ENCODE data around the gene BAZ2B. TPM values are rescaled to one million over a fixed set of nuclear protein-coding genes. Genes with fewer than 3 reads are reported as not detected.

The BAZ2B gene
- total and polyA plus RNA-seq, 2 experiments from 2014 or later, result 51.7 to 62.9 TPM

GRCh38 chr2:159562248-159562647 is 54.1 kb downstream of the BAZ2B start (continued):
- no peak for TF ChIP-seq ETS1 (IDR thresholded peaks at IDR 0.05)
- TF ChIP-seq ZNF331 (CRISPR knock-in tag; IDR thresholded peaks at IDR 0.05; ENCODE audit: low read depth), result no peak
- TF ChIP-seq ZNF114 (CRISPR knock-in tag; IDR thresholded peaks at IDR 0.05), result no peak
- TF ChIP-seq REST (IDR thresholded peaks at IDR 0.05; ENCODE audit: unreplicated experiment), result no peak
- no peak for TF ChIP-seq EZH2 (IDR thresholded peaks at IDR 0.05; ENCODE audit: low read depth, unreplicated experiment)
- TF ChIP-seq CTCF (conservative IDR thresholded peaks at IDR 0.05; ENCODE audit: low read depth in 2 of 2), result no peak
- no peak for TF ChIP-seq JUNB (IDR thresholded peaks at IDR 0.05; ENCODE audit: unreplicated experiment)

- H3K27me3 Mint-ChIP-seq (ENCODE audit: insufficient read depth, low read depth, poor library complexity), result no peaks in the 10 kb centered on the region
- no peaks in the 10 kb centered on the region for H3K9me2 ChIP-seq (ENCODE audit: insufficient read depth)
- H3K4me2 ChIP-seq, result no peak overlapping the region
- no peak overlapping the region for H2AFZ ChIP-seq
- peaks cover 79% of the 10 kb centered on the region for H3K79me2 ChIP-seq (replicated peaks; ENCODE audit: insufficient read depth)
- TF ChIP-seq POLR2AphosphoS5 (IDR thresholded peaks at IDR 0.05; ENCODE audit: low read depth), result no peak
- TF ChIP-seq ZNF331 (CRISPR knock-in tag; IDR thresholded peaks at IDR 0.05; ENCODE audit: low read depth), result no peak
- no peak for TF ChIP-seq JUNB (IDR thresholded peaks at IDR 0.05; ENCODE audit: unreplicated experiment)
- no peak for TF ChIP-seq NANOG (IDR thresholded peaks at IDR 0.05; ENCODE audit: borderline replicate concordance)
- no peaks in the 10 kb centered on the region for H3K36me3 ChIP-seq (ENCODE audit: insufficient read depth)
- H3F3A ChIP-seq (replicated peaks; ENCODE audit: low read depth), result no peaks in the 10 kb centered on the region
- no peaks in the 10 kb centered on the region for H4K20me1 ChIP-seq (replicated peaks; ENCODE audit: insufficient read depth)
- H3K9me3 Mint-ChIP-seq, result no peaks in the 10 kb centered on the region
- H3K36me3 Mint-ChIP-seq (ENCODE audit: low read depth), result peaks cover 16% of the 10 kb centered on the region
- H3K4me3 Mint-ChIP-seq, result no peak overlapping the region
- no peaks in the 10 kb centered on the region for H3K27me3 ChIP-seq (ENCODE audit: insufficient read depth)
- H3K27ac ChIP-seq (ENCODE audit: low read depth), result no peak overlapping the region
- no peak for ATAC-seq
- no peak for DNase-seq (ENCODE audit: low spot score)
- H3K4me1 ChIP-seq (ENCODE audit: insufficient read depth), result peaks cover 10% of the 10 kb centered on the region; the same call in 1 of the 2 replicates
- no peak overlapping the region for H3K4me3 ChIP-seq
- no peak overlapping the region for H3K27ac Mint-ChIP-seq
- peaks cover 24% of the 10 kb centered on the region for H3K4me1 Mint-ChIP-seq
Observed at GRCh38 chr2:159561786-159562185, 54.6 kb downstream of the BAZ2B start.

Measured in GM23338 (cell line).